A673 (cell line): ENCODE data around the gene SHC3. TPM values are rescaled to one million over a fixed set of nuclear protein-coding genes. Genes with fewer than 3 reads are reported as not detected.

ENCODE experiments used
- BruUV-seq: library from RNA; stranded (reverse); fragments of 400-500 nt; replicated peaks from 2 replicates; lab custom pipeline; 2021; lab: Mats Ljungman, UMichigan
- CTCF ChIA-PET: fragments of 300-600 bp; sonication (Branson Sonifier 250); formaldehyde crosslinking; loops from one replicate; lab custom pipeline; 2022; ENCODE audit warnings: antibody characterized with exemption; lab: Charles Lee
- POLR2A ChIA-PET: fragments of 300-600 bp; sonication (Branson Sonifier 250); formaldehyde crosslinking; loops from one replicate; lab custom pipeline; 2022; ENCODE audit warnings: antibody characterized with exemption; ENCODE audit not compliant: low non-redundant PET; lab: Charles Lee
- DNase-seq: peaks from one replicate; pipeline ENCODE4 v3.0.0-alpha.2; 2015; ENCODE audit warnings: low spot score
- H3K27ac ChIP-seq: fragments of 200-600 bp; sonication (generic); 2 replicates; pipeline ENCODE4 v1.5.1; 2016; ENCODE audit warnings: mixed run types, low read depth, mild to moderate bottlenecking, mixed read lengths, antibody characterized with exemption, low read length; ENCODE audit not compliant: poor library complexity, severe bottlenecking
- H3K27me3 ChIP-seq: fragments of 200-600 bp; sonication (generic); replicated peaks from 2 replicates; pipeline ENCODE4 v1.6.1; 2017; ENCODE audit warnings: mixed run types, low read depth, mild to moderate bottlenecking, mixed read lengths, antibody characterized with exemption, low read length; ENCODE audit not compliant: insufficient read depth, poor library complexity
- H3K36me3 ChIP-seq: fragments of 200-600 bp; sonication (generic); 2 replicates; pipeline ENCODE4 v1.6.1; 2016; ENCODE audit warnings: mixed run types, mild to moderate bottlenecking, mixed read lengths, antibody characterized with exemption, low read length; ENCODE audit not compliant: insufficient read depth, poor library complexity, severe bottlenecking
- H3K4me1 ChIP-seq: fragments of 200-600 bp; sonication (generic); 2 replicates; pipeline ENCODE4 v1.6.1; 2017; ENCODE audit warnings: mixed run types, mild to moderate bottlenecking, mixed read lengths, antibody characterized with exemption, low read length; ENCODE audit not compliant: insufficient read depth, poor library complexity, severe bottlenecking
- H3K4me3 ChIP-seq: fragments of 200-600 bp; sonication (generic); 2 replicates; pipeline ENCODE4 v1.5.1; 2016; ENCODE audit warnings: low read depth, mixed run types, mild to moderate bottlenecking, mixed read lengths, low read length; ENCODE audit not compliant: poor library complexity, severe bottlenecking
- H3K9me3 ChIP-seq: fragments of 200-600 bp; sonication (generic); 2 replicates; pipeline ENCODE4 v1.6.1; 2016; ENCODE audit warnings: mixed run types, low read depth, mild to moderate bottlenecking, mixed read lengths, antibody characterized with exemption, low read length; ENCODE audit not compliant: poor library complexity, severe bottlenecking
- EZH2 ChIP-seq: fragments of 200-600 bp; sonication (generic); IDR thresholded peaks from 2 replicates; pipeline ENCODE4 v1.6.1; 2017; ENCODE audit warnings: borderline replicate concordance, low read depth, mild to moderate bottlenecking, mixed read lengths, antibody characterized with exemption, low read length; ENCODE audit not compliant: poor library complexity, severe bottlenecking
- intact Hi-C: fragments of 100-400 bp; cut with micrococcal nuclease; formaldehyde crosslinking; loops from one replicate; pipeline ENCODE4 v1.10.0; 2022; ENCODE audit not compliant: unreplicated experiment
- total RNA-seq: library from RNA; stranded (reverse); gene quantifications from 2 replicates; pipeline ENCODE4 v1.2.3, GENCODE V29; 2021
- TF ChIP-seq, protein P1 (sequence below): fragments of 300-800, 200-600 bp; sonication (generic); conservative IDR thresholded peaks from 2 replicates; pipeline ENCODE4 v1.5.1; 2017; ENCODE audit warnings: low read depth, mild to moderate bottlenecking, antibody characterized with exemption, low read length, moderate library complexity, mixed read lengths

SHC3 gene
- total RNA-seq, 1 experiment from 2014 or later: 6.6 TPM

DNA sequence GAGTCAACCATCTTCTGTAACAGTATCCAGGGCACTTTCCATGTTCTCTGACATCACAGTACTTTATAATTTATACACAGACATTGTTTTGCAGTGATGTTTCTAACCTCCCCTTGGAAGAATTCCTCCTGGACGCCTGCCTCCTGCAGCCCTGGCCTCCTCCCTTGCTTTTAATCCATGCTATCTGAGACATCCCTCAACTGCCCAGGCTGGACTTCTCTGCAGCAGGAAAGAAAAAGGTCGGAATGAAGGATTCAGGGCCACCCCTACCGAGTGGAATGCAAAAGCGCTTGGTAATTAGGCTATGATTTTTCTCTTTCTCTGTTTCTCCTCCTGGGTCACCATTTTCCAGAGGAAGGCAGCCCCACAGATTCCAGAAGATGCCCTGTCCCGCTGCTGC lies 47.0 kb upstream of the SHC3 start:
- POLR2A ChIA-PET: no interaction called here
- TF ChIP-seq, protein P1, sequence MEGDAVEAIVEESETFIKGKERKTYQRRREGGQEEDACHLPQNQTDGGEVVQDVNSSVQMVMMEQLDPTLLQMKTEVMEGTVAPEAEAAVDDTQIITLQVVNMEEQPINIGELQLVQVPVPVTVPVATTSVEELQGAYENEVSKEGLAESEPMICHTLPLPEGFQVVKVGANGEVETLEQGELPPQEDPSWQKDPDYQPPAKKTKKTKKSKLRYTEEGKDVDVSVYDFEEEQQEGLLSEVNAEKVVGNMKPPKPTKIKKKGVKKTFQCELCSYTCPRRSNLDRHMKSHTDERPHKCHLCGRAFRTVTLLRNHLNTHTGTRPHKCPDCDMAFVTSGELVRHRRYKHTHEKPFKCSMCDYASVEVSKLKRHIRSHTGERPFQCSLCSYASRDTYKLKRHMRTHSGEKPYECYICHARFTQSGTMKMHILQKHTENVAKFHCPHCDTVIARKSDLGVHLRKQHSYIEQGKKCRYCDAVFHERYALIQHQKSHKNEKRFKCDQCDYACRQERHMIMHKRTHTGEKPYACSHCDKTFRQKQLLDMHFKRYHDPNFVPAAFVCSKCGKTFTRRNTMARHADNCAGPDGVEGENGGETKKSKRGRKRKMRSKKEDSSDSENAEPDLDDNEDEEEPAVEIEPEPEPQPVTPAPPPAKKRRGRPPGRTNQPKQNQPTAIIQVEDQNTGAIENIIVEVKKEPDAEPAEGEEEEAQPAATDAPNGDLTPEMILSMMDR: no peak
- no peak for TF ChIP-seq EZH2
- H3K27me3 ChIP-seq: no peaks in the 10 kb centered on the region
- no peaks in the 10 kb centered on the region for H3K4me1 ChIP-seq
- no peaks in the 10 kb centered on the region for H3K36me3 ChIP-seq
- intact Hi-C loops: no loop called here
- no peak overlapping the region for H3K4me3 ChIP-seq
- CTCF ChIA-PET: no interaction called here
- DNase-seq: no peak
- H3K27ac ChIP-seq: no peak overlapping the region
- no TSS peak for BruUV-seq
- no peaks in the 10 kb centered on the region for H3K9me3 ChIP-seq

DNA sequence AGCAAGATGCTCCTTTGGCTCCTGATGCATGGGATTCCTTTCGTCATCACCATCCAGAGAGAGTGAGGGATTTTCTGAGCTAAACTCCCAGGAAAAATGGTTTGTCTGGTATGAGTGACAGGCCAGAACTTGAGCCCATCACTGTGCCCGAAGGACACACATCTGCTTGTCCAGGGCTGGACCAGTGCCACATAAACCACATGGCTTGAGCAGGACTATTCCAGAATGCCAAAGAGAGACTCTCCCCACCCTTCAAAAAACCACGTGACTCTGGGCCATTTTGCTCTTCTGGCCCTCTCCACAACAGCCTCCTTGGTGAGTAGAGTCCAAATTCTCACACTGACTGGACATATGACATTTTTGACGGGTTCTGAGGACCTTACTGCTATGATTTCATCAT lies 46.4 kb upstream of the SHC3 start:
- no peak for DNase-seq
- CTCF ChIA-PET: no interaction called here
- POLR2A ChIA-PET: no interaction called here
- TF ChIP-seq, protein P1: no peak
- no peak for TF ChIP-seq EZH2
- no peak overlapping the region for H3K27ac ChIP-seq
- intact Hi-C loops: no loop called here
- no peaks in the 10 kb centered on the region for H3K9me3 ChIP-seq
- H3K27me3 ChIP-seq: no peaks in the 10 kb centered on the region
- no TSS peak for BruUV-seq
- no peak overlapping the region for H3K4me3 ChIP-seq
- H3K4me1 ChIP-seq: no peaks in the 10 kb centered on the region
- no peaks in the 10 kb centered on the region for H3K36me3 ChIP-seq

- POLR2A ChIA-PET: no interaction called here
- no peaks in the 10 kb centered on the region for H3K4me1 ChIP-seq
These were observed 46.0 kb upstream of the SHC3 start for GRCh38 chr9:89224633-89225032.

More at GRCh38 chr9:89224633-89225032, 46.0 kb upstream of the SHC3 start:
- CTCF ChIA-PET: no interaction called here
- intact Hi-C loops: no loop called here
- Histone ChIP-seq H3K27me3 (no peaks in the 10 kb centered on the region), H3K9me3 (no peaks in the 10 kb centered on the region), H3K27ac (no peak overlapping the region), H3K36me3 (no peaks in the 10 kb centered on the region), H3K4me3 (no peak overlapping the region)
- TF ChIP-seq EZH2: no peak
- TF ChIP-seq, protein P1: no peak
- BruUV-seq: no TSS peak
- no peak for DNase-seq
